Natural killer cell (primary cell): Measurements from ENCODE around the gene LAMC2. TPM values are rescaled to one million over a fixed set of nuclear protein-coding genes. Genes with fewer than 3 reads are reported as not detected.

Source experiments
- ATAC-seq, 3 donors: fragments of 150-1000 bp in 2 of 3; fragments of 200-7000 bp in 1 of 3; cut with Tn5 transposase; 1 replicate in 1 of 3; 2 replicates in 2 of 3; pipeline ENCODE4 v1.10.0; 2021; ENCODE audit warnings: mild to moderate bottlenecking in 2 of 3, moderate library complexity in 2 of 3
- DNase-seq, 2 donors: peaks; one replicate each; pipeline versions ENCODE4 v3.0.0 to v3.0.0-alpha.2; 2013 to 2021; ENCODE audit warnings: mixed read lengths in 1 of 2
- H3K27ac ChIP-seq: one replicate; pipeline ENCODE4 v1.5.1; 2013; ENCODE audit warnings: mild to moderate bottlenecking, low read length
- H3K27me3 ChIP-seq: one replicate; pipeline ENCODE4 v1.6.1; 2013; ENCODE audit warnings: low read length; ENCODE audit not compliant: control insufficient read depth, insufficient read depth
- H3K36me3 ChIP-seq: one replicate; pipeline ENCODE4 v1.6.1; 2013; ENCODE audit warnings: low read length; ENCODE audit not compliant: control insufficient read depth, insufficient read depth
- H3K4me1 ChIP-seq: one replicate; pipeline ENCODE4 v1.6.1; 2013; ENCODE audit warnings: low read length; ENCODE audit not compliant: control insufficient read depth, insufficient read depth
- H3K4me3 ChIP-seq: one replicate; pipeline ENCODE4 v1.5.1; 2013; ENCODE audit warnings: low read length
- H3K9me3 ChIP-seq: one replicate; pipeline ENCODE4 v1.6.1; 2013; ENCODE audit warnings: low read length; ENCODE audit not compliant: control insufficient read depth, insufficient read depth
- H3K27ac Mint-ChIP-seq, 2 donors: one replicate each; pipeline ENCODE4 v1.8.0; 2022; ENCODE audit warnings: mild to moderate bottlenecking in 2 of 2, mixed read lengths in 2 of 2, moderate library complexity in 1 of 2
- H3K27me3 Mint-ChIP-seq, 2 donors: one replicate each; pipeline ENCODE4 v1.8.0; 2022; ENCODE audit warnings: low read depth in 2 of 2, mixed read lengths in 2 of 2
- H3K36me3 Mint-ChIP-seq: one replicate; pipeline ENCODE4 v1.8.0; 2022; ENCODE audit warnings: mixed read lengths
- H3K4me1 Mint-ChIP-seq, 2 donors: one replicate each; pipeline ENCODE4 v1.8.0; 2022; ENCODE audit warnings: mixed read lengths in 2 of 2
- H3K4me3 Mint-ChIP-seq: one replicate; pipeline ENCODE4 v1.8.0; 2022; ENCODE audit warnings: mild to moderate bottlenecking, moderate library complexity, mixed read lengths
- H3K9me3 Mint-ChIP-seq, 2 donors: one replicate each; pipeline ENCODE4 v1.8.0; 2022; ENCODE audit warnings: mixed read lengths in 2 of 2
- CTCF ChIP-seq: fragments of 200-600 bp; IDR thresholded peaks from one replicate; pipeline ENCODE4 v1.8.0; 2022; ENCODE audit warnings: antibody characterized with exemption
- WGBS: methylation state at CpG from one replicate; pipeline ENCODE4 v1.1.7; 2013; ENCODE audit warnings: missing lambda C conversion rate; ENCODE audit not compliant: insufficient coverage; 5-methylcytosine and 5-hydroxymethylcytosine counted together
- intact Hi-C: fragments of 100-400 bp; cut with micrococcal nuclease; formaldehyde crosslinking; loops from one replicate; pipeline ENCODE4 v1.14.2; 2022
- total RNA-seq, 4 donors: library from RNA; stranded (reverse); fragments of 120-200 nt in 1 of 4; gene quantifications; one replicate each; pipeline versions ENCODE4 v1.2.3 to v1.2.4, GENCODE V29; 2013 to 2022

The LAMC2 gene
- total RNA-seq, 3 donors from 2014 or later (not counting 1 experiment from before 2014, with no cell fraction given), result not detected

- WGBS, result 91% methylated on average over 6 of the region's 6 CpGs
- no peak overlapping the region for H3K4me3 Mint-ChIP-seq
- no peaks in the 10 kb centered on the region for H3K36me3 ChIP-seq
- H3K9me3 Mint-ChIP-seq, result no peaks in the 10 kb centered on the region
- no peaks in the 10 kb centered on the region for H3K4me1 Mint-ChIP-seq
- H3K4me3 ChIP-seq, result no peak overlapping the region
- H3K36me3 Mint-ChIP-seq, result no peaks in the 10 kb centered on the region
- H3K27ac ChIP-seq, result no peak overlapping the region
- H3K27ac Mint-ChIP-seq, result no peak overlapping the region
- TF ChIP-seq CTCF, result no peak
- DNase-seq, result no peak
- no peaks in the 10 kb centered on the region for H3K9me3 ChIP-seq
- no peaks in the 10 kb centered on the region for H3K27me3 ChIP-seq
- H3K27me3 Mint-ChIP-seq, result peaks cover 5 to 8% of the 10 kb centered on the region in 2 donors
- peak in 1 of 3 donors; percentile 43 for ATAC-seq
- H3K4me1 ChIP-seq, result no peaks in the 10 kb centered on the region
- intact Hi-C loops, result loop anchor here (2.0 to 5.0 kb wide), 2 partner anchors 343 to 637 kb away; no protein-coding TSS in a partner anchor
These were observed 93.8 kb downstream of the LAMC2 start for GRCh38 chr1:183279835-183280234.

- TF ChIP-seq CTCF, result no peak
- intact Hi-C loops, result loop anchor here (1.0 to 5.0 kb wide), 4 partner anchors 262 to 636 kb away; no protein-coding TSS in a partner anchor
- no peaks in the 10 kb centered on the region for H3K9me3 ChIP-seq
- no peaks in the 10 kb centered on the region for H3K4me1 Mint-ChIP-seq
- ATAC-seq, result no peak
- H3K27ac ChIP-seq, result no peak overlapping the region
- no peak overlapping the region for H3K27ac Mint-ChIP-seq
- 100% methylated on average over 2 of the region's 2 CpGs for WGBS
- peaks cover 5 to 13% of the 10 kb centered on the region in 2 donors for H3K27me3 Mint-ChIP-seq
- no peaks in the 10 kb centered on the region for H3K9me3 Mint-ChIP-seq
- H3K36me3 ChIP-seq, result no peaks in the 10 kb centered on the region
- no peak overlapping the region for H3K4me3 ChIP-seq
- no peaks in the 10 kb centered on the region for H3K36me3 Mint-ChIP-seq
- no peak overlapping the region for H3K4me3 Mint-ChIP-seq
- no peak for DNase-seq
- no peaks in the 10 kb centered on the region for H3K4me1 ChIP-seq
- H3K27me3 ChIP-seq, result no peaks in the 10 kb centered on the region
These were observed 95.0 kb downstream of the LAMC2 start for GRCh38 chr1:183281039-183281438.

- 73% methylated on average over 11 of the region's 12 CpGs for WGBS
- H3K9me3 Mint-ChIP-seq, result no peaks in the 10 kb centered on the region
- no peaks in the 10 kb centered on the region for H3K4me1 Mint-ChIP-seq
- intact Hi-C loops, result loop anchor here (1.0 to 5.0 kb wide), 4 partner anchors 262 to 636 kb away; no protein-coding TSS in a partner anchor
- H3K27ac Mint-ChIP-seq, result no peak overlapping the region
- Histone ChIP-seq H3K27ac (no peak overlapping the region), H3K4me3 (no peak overlapping the region), H3K36me3 (no peaks in the 10 kb centered on the region), H3K27me3 (no peaks in the 10 kb centered on the region), H3K4me1 (no peaks in the 10 kb centered on the region), H3K9me3 (no peaks in the 10 kb centered on the region)
- H3K4me3 Mint-ChIP-seq, result no peak overlapping the region
- peak; percentile 69 for TF ChIP-seq CTCF
- no peaks in the 10 kb centered on the region for H3K36me3 Mint-ChIP-seq
- DNase-seq (peak; percentile 40 to 74), ATAC-seq (peak; percentile 54 to 79 (median 69))
- H3K27me3 Mint-ChIP-seq, result peaks cover 5 to 13% of the 10 kb centered on the region in 2 donors
These were observed 95.6 kb downstream of the LAMC2 start for GRCh38 chr1:183281553-183282091.
